Left ventricle myocardium inferior (tissue), 1 donor: ENCODE data around the gene JARID2. TPM values are rescaled to one million over a fixed set of nuclear protein-coding genes. Genes with fewer than 3 reads are reported as not detected.
A peak's percentile ranks its signal among the peaks of the same experiment; 100 is the strongest.

Experiments
- DNase-seq: peaks from one replicate; pipeline ENCODE4 v3.0.0-alpha.2; 2020
- H3K27ac ChIP-seq: fragments of 200-600 bp; replicated peaks from 2 replicates; pipeline ENCODE4 v1.8.0; 2021
- H3K27me3 ChIP-seq: fragments of 200-600 bp; 2 replicates; pipeline ENCODE4 v1.8.0; 2021; ENCODE audit warnings: low read depth
- H3K36me3 ChIP-seq: fragments of 200-600 bp; 2 replicates; pipeline ENCODE4 v1.8.0; 2021
- H3K4me1 ChIP-seq: fragments of 200-600 bp; 2 replicates; pipeline ENCODE4 v1.8.0; 2021
- H3K4me3 ChIP-seq: fragments of 200-600 bp; 2 replicates; pipeline ENCODE4 v1.8.0; 2021; ENCODE audit warnings: mild to moderate bottlenecking, moderate library complexity
- H3K9me3 ChIP-seq: fragments of 200-600 bp; replicated peaks from 2 replicates; pipeline ENCODE4 v1.8.0; 2021
- intact Hi-C: fragments of 100-400 bp; cut with micrococcal nuclease; formaldehyde crosslinking; loops from one replicate; pipeline ENCODE4 v1.11.0; 2022
- total RNA-seq: library from RNA; stranded (reverse); fragmentation: NEBNext Ultra II Directional; extraction: Animal tissue kit (Norgen Biotek cat#: 25700); gene quantifications from one replicate; pipeline ENCODE4 v1.2.1, GENCODE V29; 2021
- TF ChIP-seq, protein P1 (sequence below): fragments of 200-600 bp; IDR thresholded peaks from 2 replicates; pipeline ENCODE4 v1.8.0; 2021; ENCODE audit warnings: antibody characterized with exemption, mild to moderate bottlenecking, borderline replicate concordance
- donor health status: DM: no; HTN: yes; CAD: no; lungs with severe emphysema.

JARID2 gene
- total RNA-seq, 1 donor from 2014 or later, result 6.5 TPM

GRCh38 chr6:15512721-15513120 lies 266.9 kb downstream of the JARID2 start:
- no peak for DNase-seq
- no peak overlapping the region for H3K4me3 ChIP-seq
- intact Hi-C loops, result no loop called here
- H3K27ac ChIP-seq, result peak overlapping the region; percentile 89
- H3K4me1 ChIP-seq, result peaks cover 78% of the 10 kb centered on the region
- no peaks in the 10 kb centered on the region for H3K9me3 ChIP-seq
- H3K27me3 ChIP-seq, result no peaks in the 10 kb centered on the region
- H3K36me3 ChIP-seq, result peaks cover 68% of the 10 kb centered on the region
- TF ChIP-seq, protein P1, sequence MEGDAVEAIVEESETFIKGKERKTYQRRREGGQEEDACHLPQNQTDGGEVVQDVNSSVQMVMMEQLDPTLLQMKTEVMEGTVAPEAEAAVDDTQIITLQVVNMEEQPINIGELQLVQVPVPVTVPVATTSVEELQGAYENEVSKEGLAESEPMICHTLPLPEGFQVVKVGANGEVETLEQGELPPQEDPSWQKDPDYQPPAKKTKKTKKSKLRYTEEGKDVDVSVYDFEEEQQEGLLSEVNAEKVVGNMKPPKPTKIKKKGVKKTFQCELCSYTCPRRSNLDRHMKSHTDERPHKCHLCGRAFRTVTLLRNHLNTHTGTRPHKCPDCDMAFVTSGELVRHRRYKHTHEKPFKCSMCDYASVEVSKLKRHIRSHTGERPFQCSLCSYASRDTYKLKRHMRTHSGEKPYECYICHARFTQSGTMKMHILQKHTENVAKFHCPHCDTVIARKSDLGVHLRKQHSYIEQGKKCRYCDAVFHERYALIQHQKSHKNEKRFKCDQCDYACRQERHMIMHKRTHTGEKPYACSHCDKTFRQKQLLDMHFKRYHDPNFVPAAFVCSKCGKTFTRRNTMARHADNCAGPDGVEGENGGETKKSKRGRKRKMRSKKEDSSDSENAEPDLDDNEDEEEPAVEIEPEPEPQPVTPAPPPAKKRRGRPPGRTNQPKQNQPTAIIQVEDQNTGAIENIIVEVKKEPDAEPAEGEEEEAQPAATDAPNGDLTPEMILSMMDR, result no peak

- intact Hi-C loops, result no loop called here
- H3K27ac ChIP-seq, result peak overlapping the region; percentile 89
- H3K9me3 ChIP-seq, result no peaks in the 10 kb centered on the region
- H3K36me3 ChIP-seq, result peaks cover 68% of the 10 kb centered on the region
- no peak for DNase-seq
- H3K27me3 ChIP-seq, result no peaks in the 10 kb centered on the region
- peaks cover 73% of the 10 kb centered on the region for H3K4me1 ChIP-seq
- TF ChIP-seq, protein P1, result no peak
- no peak overlapping the region for H3K4me3 ChIP-seq
Measured at GRCh38 chr6:15513131-15513771, 267.4 kb downstream of the JARID2 start.

GRCh38 chr6:15513801-15514711 lies 268.2 kb downstream of the JARID2 start:
- peak overlapping the region; percentile 89 for H3K27ac ChIP-seq
- H3K9me3 ChIP-seq, result no peaks in the 10 kb centered on the region

GRCh38 chr6:15515226-15515625 lies 269.4 kb downstream of the JARID2 start:
- no peak for DNase-seq
- H3K27me3 ChIP-seq, result no peaks in the 10 kb centered on the region
- peaks cover 75% of the 10 kb centered on the region for H3K36me3 ChIP-seq
- TF ChIP-seq, protein P1, result no peak
- intact Hi-C loops, result no loop called here
- no peaks in the 10 kb centered on the region for H3K9me3 ChIP-seq
- H3K27ac ChIP-seq, result peak overlapping the region; percentile 89
- no peak overlapping the region for H3K4me3 ChIP-seq
- H3K4me1 ChIP-seq, result peaks cover 67% of the 10 kb centered on the region

More at GRCh38 chr6:15513801-15514711, 268.2 kb downstream of the JARID2 start:
- intact Hi-C loops, result no loop called here
- TF ChIP-seq, protein P1, result no peak
- no peak overlapping the region for H3K4me3 ChIP-seq
- H3K27me3 ChIP-seq, result no peaks in the 10 kb centered on the region
- no peak for DNase-seq
- H3K36me3 ChIP-seq, result peaks cover 69% of the 10 kb centered on the region
- H3K4me1 ChIP-seq, result peaks cover 72% of the 10 kb centered on the region

- peak overlapping the region; percentile 89 for H3K27ac ChIP-seq
- no peaks in the 10 kb centered on the region for H3K27me3 ChIP-seq
- TF ChIP-seq, protein P1, result peak; percentile 20
- peaks cover 61% of the 10 kb centered on the region for H3K4me1 ChIP-seq
- no peak for DNase-seq
- intact Hi-C loops, result no loop called here
- H3K9me3 ChIP-seq, result no peaks in the 10 kb centered on the region
- peaks cover 81% of the 10 kb centered on the region for H3K36me3 ChIP-seq
- peak overlapping the region; percentile 9 for H3K4me3 ChIP-seq
Measured at GRCh38 chr6:15515660-15516375, 269.9 kb downstream of the JARID2 start.
